Measurements from ENCODE around the gene EPHB2.

Gene EPHB2

GRCh38 chr1:22780696-22781095 lies 70.1 kb downstream of the EPHB2 start:
- DNase-seq (ENCODE audit: low read depth), result no peak

- no peak for DNase-seq (ENCODE audit: low read depth)
These were observed 70.8 kb downstream of the EPHB2 start for GRCh38 chr1:22781483-22781882.

GRCh38 chr1:22782406-22782805 lies 71.8 kb downstream of the EPHB2 start:
- no peak for DNase-seq (ENCODE audit: low read depth)

- no peak for DNase-seq (ENCODE audit: low read depth)
These were observed 73.7 kb downstream of the EPHB2 start for GRCh38 chr1:22784317-22784716.

GRCh38 chr1:22784737-22785136 lies 74.1 kb downstream of the EPHB2 start:
- no peak for DNase-seq (ENCODE audit: low read depth)

GRCh38 chr1:22786101-22786500 lies 75.5 kb downstream of the EPHB2 start:
- no peak for DNase-seq (ENCODE audit: low read depth)

GRCh38 chr1:22786719-22787489 lies 76.3 kb downstream of the EPHB2 start:
- no peak for DNase-seq (ENCODE audit: low read depth)

- no peak for DNase-seq (ENCODE audit: low read depth)
These were observed 77.0 kb downstream of the EPHB2 start for GRCh38 chr1:22787636-22788035.

- no peak for DNase-seq (ENCODE audit: low read depth)
These were observed 77.6 kb downstream of the EPHB2 start for GRCh38 chr1:22788254-22788661.

- no peak for DNase-seq (ENCODE audit: low read depth)
These were observed 78.8 kb downstream of the EPHB2 start for GRCh38 chr1:22789356-22789994.

- no peak for DNase-seq (ENCODE audit: low read depth)
These were observed 79.8 kb downstream of the EPHB2 start for GRCh38 chr1:22790232-22791008.

- no peak for DNase-seq (ENCODE audit: low read depth)
These were observed 81.2 kb downstream of the EPHB2 start for GRCh38 chr1:22791831-22792347.

GRCh38 chr1:22792396-22793160 lies 81.9 kb downstream of the EPHB2 start:
- DNase-seq (ENCODE audit: low read depth), result no peak

- DNase-seq (ENCODE audit: low read depth), result no peak
These were observed 83.0 kb downstream of the EPHB2 start for GRCh38 chr1:22793647-22794046.

- DNase-seq (ENCODE audit: low read depth), result no peak
These were observed 84.2 kb downstream of the EPHB2 start for GRCh38 chr1:22794647-22795365.

GRCh38 chr1:22795366-22795714 lies 84.7 kb downstream of the EPHB2 start:
- DNase-seq (ENCODE audit: low read depth), result peak; percentile 19

- no peak for DNase-seq (ENCODE audit: low read depth)
These were observed 86.0 kb downstream of the EPHB2 start for GRCh38 chr1:22796642-22797041.

GRCh38 chr1:22798083-22798482 lies 87.4 kb downstream of the EPHB2 start:
- no peak for DNase-seq (ENCODE audit: low read depth)

- no peak for DNase-seq (ENCODE audit: low read depth)
These were observed 89.3 kb downstream of the EPHB2 start for GRCh38 chr1:22799971-22800370.

GRCh38 chr1:22800629-22801028 lies 90.0 kb downstream of the EPHB2 start:
- DNase-seq (ENCODE audit: low read depth), result no peak

GRCh38 chr1:22801347-22801746 lies 90.7 kb downstream of the EPHB2 start:
- no peak for DNase-seq (ENCODE audit: low read depth)
